ENCODE measurements around the gene DYNLT2.

DNA sequence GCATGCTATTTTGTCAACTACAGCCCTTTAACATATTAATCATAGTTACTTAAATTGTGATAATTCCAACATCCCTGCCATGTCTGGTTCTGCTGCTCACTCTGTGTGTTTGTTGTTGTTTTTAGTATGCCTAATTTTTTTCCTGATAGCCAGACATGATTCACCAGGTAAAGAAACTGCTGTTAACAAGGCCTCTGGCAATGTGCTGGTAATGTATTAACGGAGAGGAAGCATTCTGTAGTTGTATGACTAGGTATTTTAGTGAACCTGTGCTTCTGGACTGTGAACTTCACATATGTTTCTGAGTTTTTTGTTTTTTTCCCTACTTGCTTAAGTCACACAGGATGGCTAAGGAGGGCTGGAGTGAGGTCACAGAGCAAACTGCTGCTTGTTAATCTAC is 4.8 kb downstream of the DYNLT2 start:
- TF ChIP-seq, protein P1, sequence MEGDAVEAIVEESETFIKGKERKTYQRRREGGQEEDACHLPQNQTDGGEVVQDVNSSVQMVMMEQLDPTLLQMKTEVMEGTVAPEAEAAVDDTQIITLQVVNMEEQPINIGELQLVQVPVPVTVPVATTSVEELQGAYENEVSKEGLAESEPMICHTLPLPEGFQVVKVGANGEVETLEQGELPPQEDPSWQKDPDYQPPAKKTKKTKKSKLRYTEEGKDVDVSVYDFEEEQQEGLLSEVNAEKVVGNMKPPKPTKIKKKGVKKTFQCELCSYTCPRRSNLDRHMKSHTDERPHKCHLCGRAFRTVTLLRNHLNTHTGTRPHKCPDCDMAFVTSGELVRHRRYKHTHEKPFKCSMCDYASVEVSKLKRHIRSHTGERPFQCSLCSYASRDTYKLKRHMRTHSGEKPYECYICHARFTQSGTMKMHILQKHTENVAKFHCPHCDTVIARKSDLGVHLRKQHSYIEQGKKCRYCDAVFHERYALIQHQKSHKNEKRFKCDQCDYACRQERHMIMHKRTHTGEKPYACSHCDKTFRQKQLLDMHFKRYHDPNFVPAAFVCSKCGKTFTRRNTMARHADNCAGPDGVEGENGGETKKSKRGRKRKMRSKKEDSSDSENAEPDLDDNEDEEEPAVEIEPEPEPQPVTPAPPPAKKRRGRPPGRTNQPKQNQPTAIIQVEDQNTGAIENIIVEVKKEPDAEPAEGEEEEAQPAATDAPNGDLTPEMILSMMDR (IDR thresholded peaks at IDR 0.05): no peak
- no peak for TF ChIP-seq POLR2A (IDR thresholded peaks at IDR 0.05)

Measured in Peyer's patch (tissue), 4 donors.